Measurements from ENCODE around the gene RNPEPL1.
"Not testable (repeated sequence)": the region's sequence is repeated elsewhere in the genome, so short reads cannot be mapped to it uniquely, and the experiment has no call there.

RNPEPL1 gene

GRCh38 chr2:240613781-240614180 lies 45.5 kb downstream of the RNPEPL1 start:
- no peak for DNase-seq

DNA sequence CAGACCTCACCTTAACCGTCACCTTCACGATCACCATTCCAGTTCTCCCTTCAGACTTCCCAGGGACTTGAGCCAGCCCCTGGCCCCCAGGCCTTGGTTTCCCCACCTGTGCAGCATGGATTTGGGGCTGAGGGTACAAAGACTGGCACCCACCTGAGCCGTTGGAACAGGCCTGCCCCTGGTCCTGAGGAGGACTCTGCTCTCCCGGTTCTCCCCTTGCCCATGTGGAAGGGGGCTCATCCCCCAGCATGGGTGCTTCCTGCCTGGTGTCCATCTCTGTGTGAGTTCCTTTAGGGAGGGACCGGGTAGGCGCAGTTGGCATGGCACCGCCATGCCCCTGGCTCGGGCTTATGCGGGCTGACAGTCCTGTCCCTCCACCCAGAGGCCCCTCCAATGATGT lies 46.1 kb downstream of the RNPEPL1 start:
- DNase-seq, result no peak

GRCh38 chr2:240615396-240615795 lies 47.1 kb downstream of the RNPEPL1 start:
- DNase-seq, result no peak

GRCh38 chr2:240615820-240616547 lies 47.7 kb downstream of the RNPEPL1 start:
- no peak for DNase-seq

DNA sequence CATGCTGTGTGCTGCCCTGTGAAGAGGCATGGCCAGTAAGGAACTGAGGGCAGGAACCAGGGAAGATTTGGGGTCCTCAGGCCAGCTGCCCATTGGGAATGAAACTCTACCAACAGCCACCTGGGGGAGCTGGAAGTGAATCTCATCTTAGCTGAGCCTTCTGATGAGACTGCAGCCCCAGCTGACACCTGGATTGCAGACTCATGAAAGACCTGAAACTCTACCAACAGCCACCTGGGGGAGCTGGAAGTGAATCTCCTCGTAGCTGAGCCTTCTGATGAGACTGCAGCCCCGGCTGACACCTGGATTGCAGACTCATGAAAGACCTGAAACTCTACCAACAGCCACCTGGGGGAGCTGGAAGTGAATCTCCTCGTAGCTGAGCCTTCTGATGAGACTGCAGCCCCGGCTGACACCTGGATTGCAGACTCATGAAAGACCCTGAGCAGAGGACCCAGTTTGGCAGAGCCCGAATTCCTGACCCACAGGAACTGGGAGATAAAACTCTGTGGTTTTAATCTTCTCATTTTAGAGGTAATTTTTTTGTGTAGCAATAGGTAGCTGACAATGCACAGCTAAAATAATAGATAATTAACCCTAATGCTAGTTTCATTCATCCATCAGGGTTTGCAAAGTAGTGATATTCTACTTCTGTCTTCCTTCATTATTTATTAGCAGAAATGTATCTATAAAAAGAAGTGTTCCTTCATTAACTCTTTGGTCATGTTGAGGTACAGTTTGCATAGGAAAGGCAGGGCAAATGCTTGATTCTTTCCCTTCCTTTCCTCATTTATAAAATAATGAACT lies 48.8 kb downstream of the RNPEPL1 start:
- DNase-seq, result not testable (repeated sequence)

DNA sequence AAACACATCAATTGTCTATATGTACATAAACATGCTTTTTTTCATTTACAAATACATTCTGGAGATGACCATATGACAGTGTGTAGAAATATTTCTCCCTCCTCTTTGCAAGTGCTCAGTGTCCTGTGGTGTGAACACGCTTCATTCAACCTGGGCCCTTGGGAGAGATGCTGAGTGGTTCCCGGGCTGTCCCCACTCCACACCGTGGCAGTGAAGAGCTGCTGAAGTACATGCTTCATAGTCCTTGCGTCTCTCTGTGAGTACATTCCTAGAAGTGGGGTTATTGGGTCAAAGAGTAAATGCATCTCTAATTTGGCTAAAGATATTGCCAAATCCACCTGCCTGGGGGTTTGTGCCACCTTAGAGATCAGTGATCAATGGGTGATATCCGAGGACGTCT lies 50.5 kb downstream of the RNPEPL1 start:
- DNase-seq, result no peak

DNA sequence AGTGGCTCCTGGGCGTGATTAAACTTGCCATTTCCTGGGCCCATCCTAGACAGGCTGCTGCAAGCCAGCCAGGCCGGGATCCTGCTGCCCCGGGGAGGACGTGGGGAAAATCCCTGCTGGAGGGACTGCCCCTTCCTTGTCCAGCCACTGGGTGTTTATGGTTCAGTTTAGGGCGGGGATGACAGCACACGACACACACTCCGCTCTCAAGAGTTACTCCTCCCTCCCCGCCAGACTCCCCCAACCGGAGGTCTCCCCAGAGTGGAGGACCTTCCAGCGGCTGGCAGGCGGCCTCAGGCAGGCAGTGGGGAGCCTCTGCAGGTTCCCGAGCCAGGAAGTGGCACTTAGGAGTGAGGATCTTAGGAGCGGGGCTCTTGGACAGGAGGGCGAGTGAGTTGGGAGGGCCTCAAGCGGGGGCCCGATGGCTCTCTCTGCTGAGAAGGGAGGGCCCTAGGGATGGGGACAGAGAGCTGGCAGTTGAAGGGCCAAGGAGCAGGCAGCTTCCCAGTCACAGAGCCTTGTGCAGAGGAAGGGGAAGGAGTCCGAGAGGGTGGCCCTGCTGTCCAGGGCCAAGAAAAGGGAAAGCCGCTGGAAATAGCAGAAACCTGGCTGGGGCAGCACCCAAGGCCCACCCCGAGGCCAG lies 51.3 kb downstream of the RNPEPL1 start:
- DNase-seq, result no peak

GRCh38 chr2:240620149-240620731 lies 52.0 kb downstream of the RNPEPL1 start:
- no peak for DNase-seq

DNA sequence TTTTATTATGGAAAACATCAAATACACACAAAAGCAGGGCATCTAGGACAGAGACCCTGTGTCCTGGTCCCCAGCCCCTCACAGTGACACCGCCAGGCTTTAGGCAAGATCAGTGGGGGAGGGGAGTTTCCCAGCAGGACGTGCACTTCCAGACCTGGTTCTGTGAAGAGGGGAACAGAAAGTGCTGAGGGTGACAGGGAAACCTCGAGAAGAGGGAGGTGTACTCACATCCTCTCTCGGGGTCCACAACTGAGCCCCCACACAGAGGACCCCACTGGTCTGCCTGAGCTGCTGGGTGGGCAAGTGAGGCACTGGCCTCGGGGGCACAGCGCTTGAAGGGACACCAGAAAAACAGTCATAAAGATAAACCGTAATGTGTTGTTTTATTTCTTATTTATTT lies 52.6 kb downstream of the RNPEPL1 start:
- no peak for DNase-seq

DNA sequence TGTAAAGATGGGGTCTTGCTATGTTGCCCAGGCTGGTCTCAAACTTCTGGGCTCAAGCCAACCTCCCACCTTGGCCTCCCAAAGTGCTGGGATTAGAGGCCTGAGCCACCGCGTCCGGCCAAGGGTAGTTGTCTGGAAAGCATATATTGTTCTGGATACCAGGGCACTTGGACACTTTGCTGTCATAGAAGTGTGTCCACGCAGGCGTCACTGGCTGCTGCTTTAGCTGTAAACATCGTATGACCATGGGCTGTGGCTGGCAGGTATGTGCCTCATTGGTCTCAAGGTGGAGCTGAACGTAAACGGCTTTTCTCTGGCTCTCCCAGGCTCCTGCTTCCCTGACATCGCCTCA lies 53.8 kb downstream of the RNPEPL1 start:
- no peak for DNase-seq

- peak; percentile 53 for DNase-seq
Observed at GRCh38 chr2:240622531-240623235, 54.4 kb downstream of the RNPEPL1 start.

- DNase-seq, result no peak
Observed at GRCh38 chr2:240623531-240624010, 55.3 kb downstream of the RNPEPL1 start.

DNA sequence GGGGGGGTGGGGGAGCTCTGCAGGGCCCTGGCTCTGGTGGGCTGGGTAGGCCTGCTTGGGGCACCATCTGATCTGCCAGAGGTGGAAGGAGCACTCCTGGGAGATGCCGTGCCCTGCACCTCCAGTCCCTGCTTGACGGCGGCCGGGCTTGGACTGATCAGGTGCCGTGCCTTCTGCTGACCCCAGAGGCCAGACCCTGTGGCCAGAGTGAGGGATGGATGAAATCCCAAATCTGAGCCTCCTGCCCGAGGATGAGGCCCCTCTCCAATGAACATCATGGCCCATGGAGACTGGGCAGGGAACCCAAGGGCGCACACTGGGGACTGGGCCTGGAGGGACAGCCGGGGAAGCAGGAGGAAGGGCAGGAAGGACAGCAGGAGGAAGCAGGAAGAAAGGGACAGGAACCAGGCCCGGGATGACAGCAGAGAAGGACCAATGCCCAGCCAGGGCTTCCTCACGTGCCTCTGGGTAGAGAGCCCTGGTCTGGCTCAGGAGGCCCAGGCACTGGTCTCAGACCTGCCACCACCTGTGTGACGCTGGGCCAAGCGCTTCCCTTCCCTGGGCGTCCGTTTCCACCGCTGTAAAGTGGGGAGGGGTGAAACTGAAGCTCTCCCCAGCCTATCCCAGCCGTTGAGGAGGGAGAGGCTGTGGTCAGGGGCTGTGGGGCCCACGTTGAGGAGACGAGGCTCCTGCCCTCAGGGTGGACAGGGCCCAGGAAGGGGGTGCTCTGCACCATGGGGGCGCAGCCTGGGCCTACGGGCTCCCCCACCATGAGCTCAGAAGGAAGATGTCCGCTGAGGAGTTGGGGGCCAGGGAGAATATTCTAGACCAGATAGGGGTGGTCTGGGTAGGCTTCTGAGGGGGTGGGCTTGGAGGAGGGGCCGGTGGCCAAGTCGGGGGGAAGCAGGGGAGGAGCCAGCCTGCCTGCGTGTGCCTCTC lies 56.0 kb downstream of the RNPEPL1 start:
- no peak for DNase-seq

GRCh38 chr2:240624950-240625621 lies 56.8 kb downstream of the RNPEPL1 start, which contains the start of gene GPR35:
Gene GPR35 (plus strand): TSS chr2:240625480. CDS start chr2:240629953, 4,473 bp downstream.
- DNase-seq, result no peak

DNA sequence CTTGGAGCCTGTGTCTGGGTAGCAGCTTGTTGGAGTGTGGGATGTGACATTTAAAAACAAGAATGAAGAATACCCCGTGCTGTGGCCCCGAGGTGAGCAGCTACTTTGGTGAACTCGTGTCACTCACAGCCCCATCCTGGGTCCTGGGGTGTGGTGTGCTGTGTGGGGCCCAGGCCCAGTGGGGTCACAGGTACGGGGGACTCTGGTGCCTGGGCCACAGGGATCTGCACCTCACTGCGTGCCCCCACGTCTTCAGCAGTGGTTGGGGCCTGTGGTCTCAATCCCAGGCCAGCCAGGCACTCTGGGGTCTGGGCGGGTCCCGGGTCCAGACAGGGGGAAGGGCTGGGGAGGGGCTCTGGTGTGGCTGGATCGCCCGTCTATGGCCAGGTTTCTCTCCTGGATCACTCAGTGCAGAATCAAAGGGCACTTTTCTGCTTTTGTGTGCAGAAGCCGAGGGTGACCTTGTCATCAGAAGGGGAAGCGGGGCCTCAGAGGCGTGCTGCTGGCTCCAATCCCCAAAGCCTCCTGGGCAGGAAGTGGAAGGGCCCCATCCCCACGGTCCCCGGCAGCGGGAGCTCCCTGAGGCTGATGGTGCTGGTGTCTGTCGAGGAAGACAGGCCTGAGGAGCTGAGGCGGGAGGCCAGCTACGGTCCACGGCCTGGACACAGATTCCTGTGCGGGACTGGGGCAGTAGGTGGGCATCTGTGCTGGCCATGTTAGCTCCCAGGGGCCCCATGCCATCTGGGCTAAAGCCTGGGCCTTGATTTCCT lies 58.4 kb downstream of the RNPEPL1 start:
- DNase-seq, result no peak

GRCh38 chr2:240627736-240628506 lies 59.6 kb downstream of the RNPEPL1 start:
- DNase-seq, result no peak

DNA sequence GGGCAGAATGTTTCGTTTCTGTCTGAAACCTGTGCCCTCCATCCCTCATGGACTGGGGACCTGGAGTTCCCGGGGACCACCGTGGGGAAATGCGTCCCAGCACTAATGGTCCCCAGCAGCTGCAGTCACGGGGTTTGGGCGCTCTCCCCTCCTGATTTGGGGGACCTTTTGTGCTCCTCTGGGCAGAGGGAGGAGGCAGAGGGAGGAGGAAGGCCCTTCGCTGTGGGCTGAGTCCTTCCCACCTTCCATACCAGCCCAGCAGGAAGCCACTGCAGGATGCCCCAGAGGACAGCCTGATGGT lies 60.2 kb downstream of the RNPEPL1 start:
- no peak for DNase-seq

DNA sequence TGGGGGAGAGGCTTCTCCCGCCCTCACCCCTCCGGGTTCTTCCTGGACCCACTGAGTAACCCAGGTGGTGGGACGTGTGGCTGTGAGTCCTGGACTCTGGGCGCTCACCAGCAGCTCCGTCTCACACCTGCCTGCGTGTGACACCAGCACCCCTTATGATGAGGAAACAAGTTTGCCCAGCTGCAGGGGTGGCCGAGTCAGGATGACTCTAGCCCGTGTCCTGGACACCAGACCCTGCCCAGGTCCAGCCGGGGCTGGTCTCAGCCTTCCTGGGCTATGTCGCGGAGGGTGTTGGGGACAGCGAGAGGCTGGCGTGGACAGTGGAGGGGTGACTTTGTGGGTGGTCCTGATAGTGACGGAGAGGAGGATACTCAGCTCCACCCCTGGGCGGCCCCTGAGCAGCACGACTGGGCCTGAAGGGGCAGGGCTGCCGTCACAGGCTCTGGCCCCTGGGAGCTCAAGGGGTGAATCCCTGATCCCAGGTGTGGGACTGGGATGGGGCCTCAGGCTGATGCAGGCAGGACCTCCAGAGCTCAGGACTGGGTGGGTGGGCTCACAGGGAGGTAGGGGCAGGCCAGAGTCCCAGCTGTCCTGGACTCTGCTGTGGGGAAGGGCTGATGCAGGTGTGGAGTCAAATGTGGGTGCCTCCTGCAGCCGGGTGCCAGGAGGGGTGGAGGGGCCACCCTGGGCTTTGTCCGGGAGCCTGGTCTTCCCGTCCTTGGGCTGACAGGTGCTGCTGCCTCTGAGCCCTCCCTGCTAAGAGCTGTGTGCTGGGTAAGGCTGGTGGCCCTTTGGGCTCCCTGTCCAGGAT lies 60.7 kb downstream of the RNPEPL1 start:
- no peak for DNase-seq

- DNase-seq, result no peak
Observed at GRCh38 chr2:240629619-240629967, 61.3 kb downstream of the RNPEPL1 start.

Measured in NCI-H345 (cell line).